Neural progenitor cell (in vitro differentiated cells): ENCODE data around the gene MPP2. TPM values are rescaled to one million over a fixed set of nuclear protein-coding genes. Genes with fewer than 3 reads are reported as not detected.

ENCODE experiments used
- DNase-seq: peaks from one replicate; pipeline ENCODE4 v3.0.0-alpha.2; 2016; ENCODE audit warnings: low spot score
- H2AFZ ChIP-seq: fragments of 200-600 bp; sonication (generic); replicated peaks from 2 replicates; pipeline ENCODE4 v1.6.1; 2016; ENCODE audit warnings: antibody characterized with exemption
- H3F3A ChIP-seq: fragments of 200-600 bp; sonication (generic); 2 replicates; pipeline ENCODE4 v1.6.1; 2016; ENCODE audit warnings: antibody characterized with exemption, low read depth
- H3K27ac ChIP-seq: fragments of 200-600 bp; sonication (generic); 2 replicates; pipeline ENCODE4 v1.5.1; 2016; ENCODE audit warnings: mild to moderate bottlenecking
- H3K27me3 ChIP-seq: fragments of 200-600 bp; sonication (generic); 2 replicates; pipeline ENCODE4 v1.6.1; 2016; ENCODE audit warnings: mild to moderate bottlenecking, moderate library complexity
- H3K36me3 ChIP-seq: fragments of 200-600 bp; sonication (generic); 2 replicates; pipeline ENCODE4 v1.5.1; 2016
- H3K4me1 ChIP-seq: fragments of 200-600 bp; sonication (generic); 2 replicates; pipeline ENCODE4 v1.6.1; 2016; ENCODE audit warnings: mixed run types
- H3K4me2 ChIP-seq: fragments of 200-600 bp; sonication (generic); 2 replicates; pipeline ENCODE4 v1.6.1; 2016
- H3K4me3 ChIP-seq: fragments of 200-600 bp; sonication (generic); 2 replicates; pipeline ENCODE4 v1.5.1; 2016
- H3K79me2 ChIP-seq: fragments of 200-600 bp; sonication (generic); 2 replicates; pipeline ENCODE4 v1.6.1; 2016; ENCODE audit warnings: low read depth
- H3K9ac ChIP-seq: fragments of 200-600 bp; sonication (generic); 2 replicates; pipeline ENCODE4 v1.6.1; 2016
- H3K9me3 ChIP-seq: fragments of 200-600 bp; sonication (generic); 2 replicates; pipeline ENCODE4 v1.5.1; 2016; ENCODE audit warnings: low read depth
- H4K20me1 ChIP-seq: fragments of 200-600 bp; sonication (generic); 2 replicates; pipeline ENCODE4 v1.6.1; 2016; ENCODE audit warnings: low read depth
- H3K27ac Mint-ChIP-seq: 3 replicates; pipeline ENCODE4 v1.8.0; 2021; ENCODE audit warnings: mixed read lengths
- H3K27me3 Mint-ChIP-seq: 2 replicates; pipeline ENCODE4 v1.8.0; 2022; ENCODE audit warnings: low read depth, mild to moderate bottlenecking, inconsistent platforms, moderate library complexity, mixed read lengths; ENCODE audit not compliant: insufficient read depth
- H3K36me3 Mint-ChIP-seq: 3 replicates; pipeline ENCODE4 v1.8.0; 2021; ENCODE audit warnings: mixed read lengths
- H3K4me1 Mint-ChIP-seq: 3 replicates; pipeline ENCODE4 v1.8.0; 2021; ENCODE audit warnings: mixed read lengths
- H3K4me3 Mint-ChIP-seq: 3 replicates; pipeline ENCODE4 v1.8.0; 2021; ENCODE audit warnings: mild to moderate bottlenecking, moderate library complexity, mixed read lengths
- H3K9me3 Mint-ChIP-seq: 3 replicates; pipeline ENCODE4 v1.8.0; 2020; ENCODE audit warnings: mixed read lengths
- CTCF ChIP-seq: fragments of 200-600 bp; sonication (generic); IDR thresholded peaks from 2 replicates; pipeline ENCODE4 v1.5.1; 2017; ENCODE audit warnings: antibody characterized with exemption, mild to moderate bottlenecking
- EZH2 ChIP-seq: fragments of 200-600 bp; sonication (generic); IDR thresholded peaks from 2 replicates; pipeline ENCODE4 v1.6.1; 2017; ENCODE audit warnings: antibody characterized with exemption, mild to moderate bottlenecking, moderate library complexity
- EZH2phosphoT487 ChIP-seq: fragments of 200-600 bp; sonication (generic); IDR thresholded peaks from 2 replicates; pipeline ENCODE4 v1.6.1; 2017; ENCODE audit warnings: antibody characterized with exemption
- total RNA-seq: library from RNA; depleted of rRNA; stranded (reverse); fragments of >200 nt; gene quantifications from 2 replicates; pipeline ENCODE4 v1.2.3, GENCODE V29; 2015; ENCODE audit warnings: low replicate concordance

The MPP2 gene
- total RNA-seq, 1 donor from 2014 or later = 7.8 TPM

DNA sequence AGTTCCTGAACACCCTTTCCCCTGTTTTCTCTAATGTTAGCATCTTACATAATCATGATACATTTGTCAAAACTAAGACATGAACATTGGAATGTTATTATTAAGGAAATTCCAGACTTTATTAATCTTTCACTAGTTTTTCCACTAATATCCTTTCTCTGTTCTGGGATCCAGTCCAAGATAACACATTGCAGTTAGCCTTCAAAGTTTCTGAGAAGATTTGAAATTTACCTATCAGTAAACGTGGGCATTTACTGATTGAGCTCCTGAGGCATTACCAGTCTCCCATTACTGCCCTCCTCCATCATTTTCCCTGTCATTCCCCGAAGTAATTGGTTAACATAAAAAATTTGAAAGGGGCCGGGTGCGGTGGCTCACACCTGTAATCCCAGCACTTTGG lies 66.1 kb downstream of the MPP2 start:
- H3K27ac Mint-ChIP-seq = no peak overlapping the region
- Histone ChIP-seq H3K4me2 (no peak overlapping the region), H3K4me1 (no peaks in the 10 kb centered on the region), H3K79me2 (no peaks in the 10 kb centered on the region), H3K27me3 (peaks cover 9% of the 10 kb centered on the region), H3F3A (peaks cover 6% of the 10 kb centered on the region), H3K9me3 (no peaks in the 10 kb centered on the region), H3K9ac (no peak overlapping the region), H3K36me3 (no peaks in the 10 kb centered on the region), H2AFZ (no peak overlapping the region), H3K4me3 (no peak overlapping the region), H3K27ac (no peak overlapping the region), H4K20me1 (no peaks in the 10 kb centered on the region)
- H3K4me1 Mint-ChIP-seq = peaks cover 11% of the 10 kb centered on the region
- H3K36me3 Mint-ChIP-seq = no peaks in the 10 kb centered on the region
- no peak for TF ChIP-seq EZH2
- TF ChIP-seq CTCF = no peak
- no peak for TF ChIP-seq EZH2phosphoT487
- H3K27me3 Mint-ChIP-seq = peaks cover 10% of the 10 kb centered on the region
- H3K4me3 Mint-ChIP-seq = no peak overlapping the region
- DNase-seq = no peak
- H3K9me3 Mint-ChIP-seq = no peaks in the 10 kb centered on the region

DNA sequence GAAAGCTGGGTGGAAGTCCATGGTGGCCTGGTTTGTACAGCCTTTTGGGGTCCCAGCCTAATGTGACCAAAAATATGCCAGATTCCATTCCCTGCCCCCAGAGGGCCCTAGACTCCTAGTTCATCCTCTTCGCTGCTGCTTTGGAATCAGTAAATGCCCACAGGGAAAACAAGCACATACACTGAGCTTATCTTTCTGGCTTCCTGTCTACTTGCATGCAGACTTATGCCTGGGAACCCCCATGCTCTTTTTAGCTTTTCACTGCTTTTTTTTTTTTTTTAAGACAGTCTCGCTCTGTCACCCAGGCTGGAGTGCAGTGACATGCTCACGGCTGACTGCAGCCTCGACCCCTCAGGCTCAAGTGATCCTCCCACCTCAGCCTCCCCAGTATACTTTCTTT lies 66.5 kb downstream of the MPP2 start:
- no peaks in the 10 kb centered on the region for H3K4me1 ChIP-seq
- no peaks in the 10 kb centered on the region for H3K9me3 Mint-ChIP-seq
- no peaks in the 10 kb centered on the region for H4K20me1 ChIP-seq
- H3K27ac ChIP-seq = no peak overlapping the region
- peak; percentile 47 for DNase-seq
- no peak overlapping the region for H3K27ac Mint-ChIP-seq
- no peak overlapping the region for H2AFZ ChIP-seq
- H3K9me3 ChIP-seq = no peaks in the 10 kb centered on the region
- peaks cover 13% of the 10 kb centered on the region for H3K27me3 ChIP-seq
- H3F3A ChIP-seq = peaks cover 3% of the 10 kb centered on the region
- H3K36me3 ChIP-seq = no peaks in the 10 kb centered on the region
- H3K4me1 Mint-ChIP-seq = peaks cover 6% of the 10 kb centered on the region
- no peak overlapping the region for H3K9ac ChIP-seq
- no peaks in the 10 kb centered on the region for H3K36me3 Mint-ChIP-seq
- H3K4me3 Mint-ChIP-seq = no peak overlapping the region
- H3K27me3 Mint-ChIP-seq = peaks cover 9% of the 10 kb centered on the region
- no peaks in the 10 kb centered on the region for H3K79me2 ChIP-seq
- TF ChIP-seq EZH2 = no peak
- peak; percentile 54 for TF ChIP-seq CTCF
- TF ChIP-seq EZH2phosphoT487 = no peak
- H3K4me3 ChIP-seq = no peak overlapping the region
- no peak overlapping the region for H3K4me2 ChIP-seq

GRCh38 chr17:43839670-43840108 lies 67.6 kb downstream of the MPP2 start:
- Histone ChIP-seq H3K36me3 (no peaks in the 10 kb centered on the region), H3K4me2 (no peak overlapping the region), H3K9me3 (no peaks in the 10 kb centered on the region), H3F3A (no peaks in the 10 kb centered on the region), H3K9ac (no peak overlapping the region), H3K27ac (no peak overlapping the region), H3K79me2 (no peaks in the 10 kb centered on the region), H3K27me3 (peaks cover 17% of the 10 kb centered on the region), H2AFZ (no peak overlapping the region), H3K4me1 (no peaks in the 10 kb centered on the region), H3K4me3 (no peak overlapping the region), H4K20me1 (no peaks in the 10 kb centered on the region)
- H3K4me1 Mint-ChIP-seq = peaks cover 4% of the 10 kb centered on the region
- H3K27ac Mint-ChIP-seq = no peak overlapping the region
- TF ChIP-seq EZH2phosphoT487 (no peak), EZH2 (no peak), CTCF (no peak)
- no peak overlapping the region for H3K4me3 Mint-ChIP-seq
- DNase-seq = no peak
- H3K9me3 Mint-ChIP-seq = no peaks in the 10 kb centered on the region
- no peaks in the 10 kb centered on the region for H3K36me3 Mint-ChIP-seq
- peaks cover 11% of the 10 kb centered on the region for H3K27me3 Mint-ChIP-seq
